Endothelial cell of umbilical vein (primary cell): ENCODE measurements around the gene ARHGAP32. TPM values are rescaled to one million over a fixed set of nuclear protein-coding genes. Genes with fewer than 3 reads are reported as not detected.

Source experiments
- BruUV-seq: library from RNA; stranded (reverse); fragments of 400-500 nt; replicated peaks from 2 replicates; lab custom pipeline; 2021; lab: Mats Ljungman, UMichigan
- CTCF ChIA-PET: fragments of 300-600, 350-600 bp; sonication (Branson Sonifier 250); formaldehyde crosslinking; loops from one replicate; lab custom pipeline; 2021; ENCODE audit warnings: antibody characterized with exemption, inconsistent platforms; lab: Charles Lee
- POLR2A ChIA-PET: fragments of 300-600, 350-600 bp; sonication (Branson Sonifier 250); formaldehyde crosslinking; loops from one replicate; lab custom pipeline; 2021; ENCODE audit warnings: antibody characterized with exemption, inconsistent platforms; lab: Charles Lee
- DNase-seq: peaks from one replicate; pipeline ENCODE4 v3.0.0-alpha.2; 2011; ENCODE audit warnings: low read depth, low spot score
- FAIRE-seq: peaks from 2 replicates; lab custom pipeline; 2011; peaks lifted over from hg19 to GRCh38; lab: Jason Lieb, UNC
- H2AFZ ChIP-seq: 2 replicates; pipeline ENCODE4 v1.6.0; 2012; ENCODE audit warnings: low read depth, low read length, control low read depth, inconsistent platforms
- H3K27ac ChIP-seq: 2 replicates; pipeline ENCODE4 v1.5.1; 2011; ENCODE audit warnings: low read depth, mild to moderate bottlenecking, control low read depth, low read length, moderate library complexity; ENCODE audit not compliant: insufficient read depth
- H3K27me3 ChIP-seq, 2 experiments: 2 replicates each; pipeline versions ENCODE4 v1.6.0 to v1.6.1; 2011; ENCODE audit warnings: low read length in 2 of 2, mixed read lengths in 1 of 2; ENCODE audit not compliant: control insufficient read depth in 2 of 2, insufficient read depth in 2 of 2
- H3K36me3 ChIP-seq, 2 experiments: 2 replicates in 1 of 2; 3 replicates in 1 of 2; pipeline ENCODE4 v1.5.1; 2011; ENCODE audit warnings: low read length in 2 of 2, mild to moderate bottlenecking in 1 of 2, moderate library complexity in 1 of 2; ENCODE audit not compliant: control insufficient read depth in 2 of 2, insufficient read depth in 2 of 2; ENCODE audit errors: extremely low read depth in 1 of 2
- H3K4me1 ChIP-seq: 3 replicates; pipeline ENCODE4 v1.5.1; 2011; ENCODE audit warnings: mild to moderate bottlenecking, low read length; ENCODE audit not compliant: control insufficient read depth, insufficient read depth; ENCODE audit errors: extremely low read depth
- H3K4me2 ChIP-seq: 2 replicates; pipeline ENCODE4 v1.6.1; 2011; ENCODE audit warnings: low read length, control low read depth, mixed read lengths; ENCODE audit not compliant: insufficient read depth
- H3K4me3 ChIP-seq, 3 experiments: fragments of 200-600 bp in 1 of 3; sonication (generic), shearing (Covaris generic) in 1 of 3; replicated peaks in 1 of 3; 2 replicates each; pipeline ENCODE4 v1.5.1; 2011 to 2016; ENCODE audit warnings: control low read depth in 3 of 3, low read length in 3 of 3, mild to moderate bottlenecking in 2 of 3, inconsistent platforms in 1 of 3, low read depth in 1 of 3, moderate library complexity in 1 of 3; ENCODE audit not compliant: insufficient read depth in 1 of 3
- H3K79me2 ChIP-seq: 2 replicates; pipeline ENCODE4 v1.6.0; 2012; ENCODE audit warnings: low read length, inconsistent platforms; ENCODE audit not compliant: control insufficient read depth, insufficient read depth
- H3K9ac ChIP-seq: replicated peaks from 2 replicates; pipeline ENCODE3; 2011; ENCODE audit warnings: low read length, control low read depth; ENCODE audit not compliant: insufficient read depth; ENCODE audit errors: extremely low read depth
- H3K9me1 ChIP-seq: replicated peaks from 3 replicates; pipeline ENCODE4 v1.6.0; 2011; ENCODE audit warnings: mild to moderate bottlenecking, low read length; ENCODE audit not compliant: control insufficient read depth, insufficient read depth; ENCODE audit errors: extremely low read depth
- H3K9me3 ChIP-seq: replicated peaks from 2 replicates; pipeline ENCODE4 v1.5.1; 2012; ENCODE audit warnings: low read length, inconsistent platforms; ENCODE audit not compliant: control insufficient read depth, insufficient read depth
- H4K20me1 ChIP-seq: replicated peaks from 2 replicates; pipeline ENCODE3; 2011; ENCODE audit warnings: mild to moderate bottlenecking, low read length; ENCODE audit not compliant: control insufficient read depth, insufficient read depth; ENCODE audit errors: extremely low read depth
- CTCF ChIP-seq, 2 donors: IDR thresholded peaks; 1 replicate in 1 of 2; 2 replicates in 1 of 2; pipeline ENCODE4 v1.5.1; 2011; ENCODE audit warnings: low read length in 2 of 2, mild to moderate bottlenecking in 2 of 2, moderate library complexity in 2 of 2, control low read depth in 1 of 2, inconsistent platforms in 1 of 2, low read depth in 1 of 2; ENCODE audit not compliant: insufficient read depth in 1 of 2; ENCODE audit errors: extremely low read depth in 1 of 2
- EZH2 ChIP-seq: IDR thresholded peaks from 2 replicates; pipeline ENCODE4 v1.6.1; 2012; ENCODE audit warnings: borderline replicate concordance, low read depth, mild to moderate bottlenecking, moderate library complexity, low read length, inconsistent platforms; ENCODE audit not compliant: severe bottlenecking
- FOS ChIP-seq: IDR thresholded peaks from 2 replicates; pipeline ENCODE4 v1.6.1; 2011; ENCODE audit warnings: mild to moderate bottlenecking, low read length, moderate library complexity, borderline replicate concordance; ENCODE audit not compliant: insufficient read depth
- GATA2 ChIP-seq: IDR thresholded peaks from 2 replicates; pipeline ENCODE4 v1.7.0; 2011; ENCODE audit warnings: low read depth, mild to moderate bottlenecking, moderate library complexity, mixed read lengths, low read length; ENCODE audit not compliant: insufficient read length, insufficient read depth
- JUN ChIP-seq: IDR thresholded peaks from 2 replicates; pipeline ENCODE4 v1.6.1; 2011; ENCODE audit warnings: borderline replicate concordance, low read depth; ENCODE audit not compliant: insufficient read length, insufficient read depth
- MAX ChIP-seq: IDR thresholded peaks from 2 replicates; pipeline ENCODE4 v1.6.1; 2011; ENCODE audit not compliant: insufficient read depth, insufficient read length
- MYC ChIP-seq: IDR thresholded peaks from one replicate; pipeline ENCODE4 v1.6.1; 2011; ENCODE audit warnings: mild to moderate bottlenecking, low read depth, low read length
- POLR2A ChIP-seq: IDR thresholded peaks from 2 replicates; pipeline ENCODE4 v1.6.1; 2012; ENCODE audit warnings: low read depth, mild to moderate bottlenecking, control low read depth, low read length
- POLR2AphosphoS5 ChIP-seq: IDR thresholded peaks from 2 replicates; pipeline ENCODE4 v1.6.1; 2012; ENCODE audit warnings: low read depth, mild to moderate bottlenecking, control low read depth, low read length, moderate library complexity; ENCODE audit not compliant: insufficient read depth
- dilution Hi-C: fragments of 300-500 bp; cut with MboI; formaldehyde crosslinking; loops from one replicate; pipeline ENCODE4 v1.15.0; 2019; ENCODE audit warnings: low sequenced_read_pairs; ENCODE audit not compliant: extremely low pct_ligation_motif_present
- intact Hi-C: fragments of 100-400 bp; cut with micrococcal nuclease; formaldehyde crosslinking; loops from one replicate; pipeline ENCODE4 v1.10.0; 2022
- polyA plus RNA-seq, 4 experiments: library from polyadenylated mRNA; depleted of rRNA in 3 of 4; stranded (reverse) in 3 of 4; unstranded in 1 of 4; fragments of >200 nt; gene quantifications; 2 replicates each; pipeline versions ENCODE4 v1.2.1 to v1.2.3, GENCODE V29; 2011 to 2012; ENCODE audit warnings: missing spikeins in 1 of 4
- total RNA-seq: library from RNA; stranded (reverse); gene quantifications from 2 replicates; pipeline ENCODE4 v1.2.3, GENCODE V29; 2021

ARHGAP32 gene
- total and polyA plus RNA-seq, 2 donors (not counting 3 experiments of a cell fraction or from before 2014, with no cell fraction given), result 3.4 to 9.1 TPM

GRCh38 chr11:128988242-128988970 is 203.7 kb downstream of the ARHGAP32 start:
- H3K27ac ChIP-seq, result no peak overlapping the region
- no peak overlapping the region for H3K4me3 ChIP-seq
- no peaks in the 10 kb centered on the region for H3K36me3 ChIP-seq
- no peaks in the 10 kb centered on the region for H3K9me3 ChIP-seq
- no TSS peak for BruUV-seq
- no peaks in the 10 kb centered on the region for H3K9me1 ChIP-seq
- no peaks in the 10 kb centered on the region for H4K20me1 ChIP-seq
- CTCF ChIA-PET, result no interaction called here
- POLR2A ChIA-PET, result no interaction called here
- no peaks in the 10 kb centered on the region for H3K79me2 ChIP-seq
- H2AFZ ChIP-seq, result no peak overlapping the region
- dilution Hi-C loops, result no loop called here
- intact Hi-C loops, result no loop called here
- H3K4me1 ChIP-seq, result no peaks in the 10 kb centered on the region
- H3K4me2 ChIP-seq, result no peak overlapping the region
- DNase-seq (no peak), FAIRE-seq (no peak)
- no peak overlapping the region for H3K9ac ChIP-seq
- TF ChIP-seq GATA2, result no peak
- no peak for TF ChIP-seq JUN
- no peak for TF ChIP-seq POLR2AphosphoS5
- no peak for TF ChIP-seq FOS
- TF ChIP-seq MYC, result no peak
- no peak for TF ChIP-seq MAX
- TF ChIP-seq CTCF (IDR thresholded peaks at IDR 0.05; ENCODE audit: extremely low read depth in 1 of 2, insufficient read depth in 1 of 2, low read depth in 1 of 2, low read length in 2 of 2), result no peak
- TF ChIP-seq POLR2A, result no peak
- TF ChIP-seq EZH2, result no peak
- H3K27me3 ChIP-seq, result no peaks in the 10 kb centered on the region
